Lung (tissue), 12 donors: Measurements from ENCODE around the gene CYP2A13. TPM values are rescaled to one million over a fixed set of nuclear protein-coding genes. Genes with fewer than 3 reads are reported as not detected.
"Not testable (repeated sequence)": the region's sequence is repeated elsewhere in the genome, so short reads cannot be mapped to it uniquely, and the experiment has no call there.

Experiments
- ATAC-seq: fragments of 200-7000 bp; cut with Tn5 transposase; one replicate; pipeline ENCODE4 v1.9.1; 2020; ENCODE audit warnings: moderate number of reproducible peaks; ENCODE audit not compliant: insufficient read depth, low FRiP score
- DNase-seq, 3 donors: peaks; one replicate each; pipeline ENCODE4 v3.0.0-alpha.2; 2013 to 2017
- H3K27ac ChIP-seq, 2 donors: one replicate each; pipeline ENCODE4 v1.5.1; 2013; ENCODE audit warnings: mild to moderate bottlenecking in 2 of 2, moderate library complexity in 2 of 2, control low read depth in 1 of 2, inconsistent platforms in 1 of 2, low read depth in 1 of 2, low read length in 1 of 2
- H3K27me3 ChIP-seq, 3 donors: one replicate each; pipeline ENCODE4 v1.5.1; 2013; ENCODE audit warnings: low read length in 2 of 3; ENCODE audit not compliant: control insufficient read depth in 3 of 3, insufficient read depth in 3 of 3
- H3K36me3 ChIP-seq, 4 donors: one replicate each; pipeline ENCODE4 v1.5.1; 2013; ENCODE audit warnings: low read length in 4 of 4, mild to moderate bottlenecking in 1 of 4, moderate library complexity in 1 of 4; ENCODE audit not compliant: control insufficient read depth in 4 of 4, insufficient read depth in 4 of 4
- H3K4me1 ChIP-seq, 5 donors: one replicate each; pipeline ENCODE4 v1.5.1; 2013; ENCODE audit warnings: low read length in 5 of 5, mild to moderate bottlenecking in 2 of 5, moderate library complexity in 1 of 5; ENCODE audit not compliant: control insufficient read depth in 5 of 5, insufficient read depth in 5 of 5
- H3K4me3 ChIP-seq: one replicate; pipeline ENCODE4 v1.5.1; 2013; ENCODE audit warnings: mild to moderate bottlenecking, control low read depth, moderate library complexity
- H3K9ac ChIP-seq, 2 donors: one replicate each; pipeline ENCODE4 v1.5.1; 2013; ENCODE audit warnings: low read length in 2 of 2, control low read depth in 1 of 2; ENCODE audit not compliant: insufficient read depth in 1 of 2
- H3K9me3 ChIP-seq, 4 donors: one replicate each; pipeline ENCODE4 v1.5.1; 2013; ENCODE audit warnings: low read length in 3 of 4, mild to moderate bottlenecking in 1 of 4, moderate library complexity in 1 of 4; ENCODE audit not compliant: control insufficient read depth in 4 of 4, insufficient read depth in 3 of 4
- WGBS, 2 donors: extraction: QIAGEN DNeasy Blood & Tissue Kit; methylation state at CpG; one replicate each; pipeline ENCODE4 v1.1.7; 2013; 5-methylcytosine and 5-hydroxymethylcytosine counted together
- polyA plus RNA-seq, 2 donors: library from polyadenylated mRNA; stranded (reverse); fragments of 200-250 nt; gene quantifications; one replicate each; pipeline ENCODE4 v1.2.1, GENCODE V29; 2013
- total RNA-seq, 2 donors: library from RNA; depleted of rRNA in 1 of 2; stranded (reverse); fragments of >200 nt in 1 of 2; gene quantifications; one replicate each; pipeline ENCODE4 v1.2.1, GENCODE V29; 2014 to 2021
- TF ChIP-seq, protein P1 (sequence below): IDR thresholded peaks from 2 replicates; pipeline ENCODE4 v1.5.1; 2012; ENCODE audit warnings: mild to moderate bottlenecking; ENCODE audit errors: control extremely low read depth, extremely low read depth
- donor health status: control.
- donor health status: control.
- donor health status: Bipolar disorder and iron deficiency.
- donor health status: healthy.
- donor health status: DM: yes; HTN: yes; CAD: no.

Gene CYP2A13
- total and polyA plus RNA-seq, 4 donors, result 0.18 to 1.3 (median 0.28) TPM

GRCh38 chr19:41123716-41124294, 35.6 kb downstream of the CYP2A13 start:
- Histone ChIP-seq H3K4me1 (peaks cover 0 to 2% (median 0%) of the 10 kb centered on the region in 5 donors), H3K4me3 (no peak overlapping the region), H3K27me3 (no peaks in the 10 kb centered on the region), H3K9me3 (no peaks in the 10 kb centered on the region), H3K36me3 (no peaks in the 10 kb centered on the region), H3K27ac (no peak overlapping the region), H3K9ac (no peak overlapping the region)
- ATAC-seq (no peak), DNase-seq (no peak)
- WGBS, 2 donors, result 83 to 87% methylated on average over 11 of the region's 11 CpGs
- TF ChIP-seq, protein P1, sequence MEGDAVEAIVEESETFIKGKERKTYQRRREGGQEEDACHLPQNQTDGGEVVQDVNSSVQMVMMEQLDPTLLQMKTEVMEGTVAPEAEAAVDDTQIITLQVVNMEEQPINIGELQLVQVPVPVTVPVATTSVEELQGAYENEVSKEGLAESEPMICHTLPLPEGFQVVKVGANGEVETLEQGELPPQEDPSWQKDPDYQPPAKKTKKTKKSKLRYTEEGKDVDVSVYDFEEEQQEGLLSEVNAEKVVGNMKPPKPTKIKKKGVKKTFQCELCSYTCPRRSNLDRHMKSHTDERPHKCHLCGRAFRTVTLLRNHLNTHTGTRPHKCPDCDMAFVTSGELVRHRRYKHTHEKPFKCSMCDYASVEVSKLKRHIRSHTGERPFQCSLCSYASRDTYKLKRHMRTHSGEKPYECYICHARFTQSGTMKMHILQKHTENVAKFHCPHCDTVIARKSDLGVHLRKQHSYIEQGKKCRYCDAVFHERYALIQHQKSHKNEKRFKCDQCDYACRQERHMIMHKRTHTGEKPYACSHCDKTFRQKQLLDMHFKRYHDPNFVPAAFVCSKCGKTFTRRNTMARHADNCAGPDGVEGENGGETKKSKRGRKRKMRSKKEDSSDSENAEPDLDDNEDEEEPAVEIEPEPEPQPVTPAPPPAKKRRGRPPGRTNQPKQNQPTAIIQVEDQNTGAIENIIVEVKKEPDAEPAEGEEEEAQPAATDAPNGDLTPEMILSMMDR, result no peak

DNA sequence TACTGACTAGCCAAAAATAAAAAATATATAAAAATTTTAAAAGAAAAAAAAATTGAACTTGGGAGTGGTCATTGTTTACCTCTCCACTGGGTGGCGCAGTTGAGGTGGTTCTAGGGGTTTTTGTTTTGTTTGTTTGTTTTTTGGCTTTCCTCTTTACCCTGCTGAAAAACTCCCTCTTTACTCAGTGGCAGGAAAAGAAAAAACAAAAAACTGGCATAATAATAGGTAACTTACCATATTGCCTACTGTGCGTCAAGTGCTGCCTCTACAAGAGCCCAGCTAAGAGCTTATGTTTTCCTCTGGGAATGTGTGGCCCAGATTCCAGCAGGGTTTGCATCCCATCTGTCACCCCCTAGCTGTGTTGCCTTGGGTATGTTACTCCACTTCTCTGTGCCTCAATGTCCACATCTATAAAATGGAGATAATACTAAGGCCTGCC, 38.5 kb downstream of the CYP2A13 start:
- not testable (repeated sequence) for H3K4me1 ChIP-seq, H3K4me3 ChIP-seq, DNase-seq, H3K27ac ChIP-seq, ATAC-seq, H3K9me3 ChIP-seq, H3K36me3 ChIP-seq, H3K9ac ChIP-seq, H3K27me3 ChIP-seq
- WGBS, 2 donors, result 46 to 47% methylated on average over 2 of the region's 2 CpGs
- TF ChIP-seq, protein P1, result peak; percentile 1

GRCh38 chr19:41127362-41127761, 39.1 kb downstream of the CYP2A13 start:
- WGBS, 2 donors, result 78 to 80% methylated on average over 7 of the region's 7 CpGs
- not testable (repeated sequence) for H3K4me1 ChIP-seq, H3K36me3 ChIP-seq, H3K9ac ChIP-seq, H3K9me3 ChIP-seq, H3K27ac ChIP-seq, DNase-seq, ATAC-seq, H3K4me3 ChIP-seq, H3K27me3 ChIP-seq

DNA sequence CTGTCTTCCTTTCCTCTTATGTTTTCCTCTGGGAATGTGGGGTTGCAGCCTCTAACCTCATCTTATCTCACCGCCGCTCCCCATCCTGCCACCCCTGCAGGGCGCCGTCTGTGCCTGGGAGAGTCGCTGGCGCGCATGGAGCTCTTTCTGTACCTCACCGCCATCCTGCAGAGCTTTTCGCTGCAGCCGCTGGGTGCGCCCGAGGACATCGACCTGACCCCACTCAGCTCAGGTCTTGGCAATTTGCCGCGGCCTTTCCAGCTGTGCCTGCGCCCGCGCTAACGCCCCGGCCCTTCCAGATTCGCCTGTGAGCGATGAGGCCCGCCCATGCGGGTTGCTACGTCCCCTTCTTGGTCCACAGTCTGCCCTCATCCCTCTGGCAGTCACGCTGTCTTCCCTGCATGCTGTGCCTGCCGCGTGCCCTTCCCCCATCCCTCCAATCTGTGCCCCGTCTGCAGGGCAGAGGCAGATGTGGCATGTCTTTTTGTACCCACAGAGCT, 39.6 kb downstream of the CYP2A13 start:
- ATAC-seq, result peak; percentile 53
- H3K36me3 ChIP-seq, H3K27me3 ChIP-seq, H3K4me1 ChIP-seq, H3K4me3 ChIP-seq, H3K9me3 ChIP-seq, H3K27ac ChIP-seq, H3K9ac ChIP-seq: not testable (repeated sequence)
- DNase-seq, result peak; percentile 77 to 86 (median 83)
- 0 to 3% methylated on average over 15 to 27 of the region's 29 CpGs for WGBS, 2 donors
